ENCODE measurements around the gene EFTUD2. TPM values are rescaled to one million over a fixed set of nuclear protein-coding genes. Genes with fewer than 3 reads are reported as not detected.

EFTUD2 gene
- total and polyA plus RNA-seq, 9 of the 15 experiments (the other 6 are each of a cell fraction or from before 2014, with no cell fraction given), result 65.8 to 362 (median 218) TPM

DNA sequence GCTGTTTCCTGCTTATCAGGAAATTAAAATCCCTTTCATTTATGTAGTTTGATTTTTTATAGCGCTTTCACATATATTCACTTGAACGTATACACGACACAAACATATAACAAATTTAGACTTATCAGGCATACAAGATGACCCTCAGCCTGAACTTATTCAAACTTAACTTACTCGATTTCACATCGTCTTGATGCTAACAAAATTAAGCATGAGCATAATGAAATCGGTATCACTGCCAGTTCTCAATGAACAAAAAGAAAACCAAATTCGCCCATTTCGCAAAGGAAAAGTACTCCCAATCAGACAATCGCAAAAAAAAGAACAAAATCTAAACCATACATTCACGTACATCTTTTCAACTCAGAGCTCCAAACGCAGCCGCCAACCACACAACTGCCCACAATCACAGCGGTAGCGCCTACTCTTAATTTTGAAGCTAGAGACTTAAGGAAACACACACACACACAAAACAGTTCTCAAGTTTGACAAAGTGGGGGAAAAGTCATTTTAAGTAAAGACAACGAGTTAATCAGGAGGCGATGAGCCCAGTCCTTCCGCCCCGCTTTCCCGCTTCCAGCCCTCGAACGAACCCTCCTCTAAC lies 70.2 kb downstream of the EFTUD2 start:
- no peaks in the 10 kb centered on the region for H3K36me3 ChIP-seq (ENCODE audit: control insufficient read depth, insufficient read depth, low read length)
- no peaks in the 10 kb centered on the region for H3K9me1 ChIP-seq (ENCODE audit: control insufficient read depth, insufficient read depth, low read length)
- H3K4me2 ChIP-seq (ENCODE audit: insufficient read depth, low read length), result peak overlapping the region; percentile 25; the same call in 1 of the 2 replicates
- BruUV-seq (replicated peaks), result no TSS peak
- H3K27me3 ChIP-seq (ENCODE audit: control insufficient read depth in 2 of 2, insufficient read depth in 2 of 2, low read length in 2 of 2), result peaks cover 23 to 55% of the 10 kb centered on the region in 2 experiments
- H2AFZ ChIP-seq (ENCODE audit: low read depth, low read length), result 0 out of 2 replicates have a peak overlapping the region, but pooled peaks have one; percentile 27
- peak overlapping the region in 1 of 2 experiments; percentile 81; a peak in 1 of 4 replicates for H3K9ac ChIP-seq (ENCODE audit: insufficient read depth in 1 of 2, low read depth in 2 of 2, low read length in 2 of 2)
- H3K79me2 ChIP-seq (ENCODE audit: control insufficient read depth, insufficient read depth, low read length), result no peaks in the 10 kb centered on the region
- FAIRE-seq (peak; percentile 46), ATAC-seq (no peak), DNase-seq (ENCODE audit: extremely low read depth in 1 of 4, low spot score in 3 of 4) (no peak)
- in situ Hi-C loops (cut with MboI) (no loop called here), intact Hi-C loops (cut with micrococcal nuclease) (no loop called here)
- peaks cover 0 to 15% of the 10 kb centered on the region in 2 experiments; a peak in 4 of 5 replicates for H3K4me1 ChIP-seq (replicated peaks in 1 of 2; ENCODE audit: control insufficient read depth in 2 of 2, insufficient read depth in 2 of 2, low read length in 2 of 2)
- peak overlapping the region; percentile 31 for H3K4me3 ChIP-seq
- POLR2A ChIA-PET, result no interaction called here
- WGBS (ENCODE audit: insufficient coverage, low coverage, missing lambda C conversion rate), result 6% methylated on average over 21 of the region's 21 CpGs
- no peaks in the 10 kb centered on the region for H3K9me3 ChIP-seq (replicated peaks; ENCODE audit: control insufficient read depth, insufficient read depth, low read depth, low read length)
- no peak overlapping the region for H3K27ac ChIP-seq (ENCODE audit: extremely low read depth, low read depth, low read length)
- 0 out of 2 replicates have a peak, but pooled peaks cover 4% of the 10 kb centered on the region for H4K20me1 ChIP-seq (replicated peaks; ENCODE audit: control insufficient read depth, insufficient read depth, low read length)
- CTCF ChIA-PET (ENCODE audit: low intra/inter-chr PET ratio), result no interaction called here
- TF ChIP-seq CBX2 (IDR thresholded peaks at IDR 0.05; ENCODE audit: insufficient read depth, low read length, poor library complexity, severe bottlenecking), result peak; percentile 100
- TF ChIP-seq DDX20 (tag; IDR thresholded peaks at IDR 0.05; ENCODE audit: low read depth), result no peak
- 0 out of 4 replicates have a peak, but pooled peaks of 1 of the 2 experiments have one; percentile 40 for TF ChIP-seq ZNF318 (IDR thresholded peaks at IDR 0.05; ENCODE audit: borderline replicate concordance in 1 of 2, low read depth in 1 of 2)
- TF ChIP-seq NFIC (IDR thresholded peaks at IDR 0.05), result peak; percentile 45; the same call in 1 of the 2 replicates
- peak; percentile 67 for TF ChIP-seq BMI1 (IDR thresholded peaks at IDR 0.05; ENCODE audit: low read length)
- peak; percentile 15; the same call in 1 of the 2 replicates for TF ChIP-seq SMARCA4 (IDR thresholded peaks at IDR 0.05)
- peak; percentile 100 for TF ChIP-seq CBX8 (IDR thresholded peaks at IDR 0.05; ENCODE audit: borderline replicate concordance, extremely low read depth, low read depth, low read length, poor library complexity, severe bottlenecking)
- TF ChIP-seq RNF2 (IDR thresholded peaks at IDR 0.05), result peak; percentile 89
- TF ChIP-seq, protein P1, sequence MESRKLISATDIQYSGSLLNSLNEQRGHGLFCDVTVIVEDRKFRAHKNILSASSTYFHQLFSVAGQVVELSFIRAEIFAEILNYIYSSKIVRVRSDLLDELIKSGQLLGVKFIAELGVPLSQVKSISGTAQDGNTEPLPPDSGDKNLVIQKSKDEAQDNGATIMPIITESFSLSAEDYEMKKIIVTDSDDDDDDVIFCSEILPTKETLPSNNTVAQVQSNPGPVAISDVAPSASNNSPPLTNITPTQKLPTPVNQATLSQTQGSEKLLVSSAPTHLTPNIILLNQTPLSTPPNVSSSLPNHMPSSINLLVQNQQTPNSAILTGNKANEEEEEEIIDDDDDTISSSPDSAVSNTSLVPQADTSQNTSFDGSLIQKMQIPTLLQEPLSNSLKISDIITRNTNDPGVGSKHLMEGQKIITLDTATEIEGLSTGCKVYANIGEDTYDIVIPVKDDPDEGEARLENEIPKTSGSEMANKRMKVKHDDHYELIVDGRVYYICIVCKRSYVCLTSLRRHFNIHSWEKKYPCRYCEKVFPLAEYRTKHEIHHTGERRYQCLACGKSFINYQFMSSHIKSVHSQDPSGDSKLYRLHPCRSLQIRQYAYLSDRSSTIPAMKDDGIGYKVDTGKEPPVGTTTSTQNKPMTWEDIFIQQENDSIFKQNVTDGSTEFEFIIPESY (CRISPR knock-in tag; IDR thresholded peaks at IDR 0.05), result peak; percentile 48; the same call in 1 of the 2 replicates
- peak; percentile 99 for TF ChIP-seq EZH2 (IDR thresholded peaks at IDR 0.05; ENCODE audit: borderline replicate concordance, low read depth, low read length)
- peak; percentile 73 for TF ChIP-seq ZFP36 (IDR thresholded peaks at IDR 0.05; ENCODE audit: low read depth, low read length, partially characterized antibody)

Data from K562 (cell line).